Fibroblast of lung (primary cell): ENCODE measurements around the gene PDE3A. TPM values are rescaled to one million over a fixed set of nuclear protein-coding genes. Genes with fewer than 3 reads are reported as not detected.

Source experiments
- DNase-seq, 2 donors: peaks; one replicate each; pipeline versions ENCODE4 v3.0.0 to v3.0.0-alpha.2; 2010; ENCODE audit warnings: low read depth in 2 of 2
- H2AFZ ChIP-seq: 2 replicates; pipeline ENCODE4 v1.5.1; 2012; ENCODE audit warnings: low read length, control low read depth, inconsistent platforms
- H3K27ac ChIP-seq: 2 replicates; pipeline ENCODE4 v1.5.1; 2011; ENCODE audit warnings: low read length, control low read depth; ENCODE audit not compliant: insufficient read depth
- H3K27me3 ChIP-seq: 2 replicates; pipeline ENCODE4 v1.5.1; 2011; ENCODE audit warnings: mild to moderate bottlenecking, low read length; ENCODE audit not compliant: control insufficient read depth, insufficient read depth
- H3K36me3 ChIP-seq: 2 replicates; pipeline ENCODE4 v1.5.1; 2011; ENCODE audit warnings: low read length; ENCODE audit not compliant: control insufficient read depth, insufficient read depth
- H3K4me1 ChIP-seq: 2 replicates; pipeline ENCODE4 v1.5.1; 2011; ENCODE audit warnings: low read length; ENCODE audit not compliant: control insufficient read depth, insufficient read depth; ENCODE audit errors: extremely low read depth
- H3K4me2 ChIP-seq: 2 replicates; pipeline ENCODE4 v1.5.1; 2011; ENCODE audit warnings: low read length, control low read depth; ENCODE audit not compliant: insufficient read depth; ENCODE audit errors: extremely low read depth
- H3K4me3 ChIP-seq, 4 experiments: fragments of 200-600 bp in 1 of 4; sonication (generic) in 1 of 4; replicated peaks in 1 of 4; 2 replicates each; pipeline ENCODE4 v1.5.1; 2011 to 2016; ENCODE audit warnings: low read length in 4 of 4, low read depth in 3 of 4, mild to moderate bottlenecking in 3 of 4, control low read depth in 2 of 4, inconsistent platforms in 1 of 4, mixed read lengths in 1 of 4; ENCODE audit not compliant: insufficient read depth in 1 of 4; ENCODE audit errors: control extremely low read depth in 1 of 4
- H3K79me2 ChIP-seq: 2 replicates; pipeline ENCODE4 v1.5.1; 2012; ENCODE audit warnings: mild to moderate bottlenecking, low read length, inconsistent platforms; ENCODE audit not compliant: control insufficient read depth, insufficient read depth
- H3K9ac ChIP-seq: 2 replicates; pipeline ENCODE4 v1.5.1; 2011; ENCODE audit warnings: mild to moderate bottlenecking, low read length, control low read depth; ENCODE audit not compliant: insufficient read depth
- H3K9me3 ChIP-seq: 2 replicates; pipeline ENCODE4 v1.5.1; 2012; ENCODE audit warnings: low read depth, low read length; ENCODE audit not compliant: control insufficient read depth, insufficient read depth
- H4K20me1 ChIP-seq: 2 replicates; pipeline ENCODE4 v1.5.1; 2011; ENCODE audit warnings: low read length; ENCODE audit not compliant: control insufficient read depth, insufficient read depth; ENCODE audit errors: extremely low read depth
- CTCF ChIP-seq, 2 donors: IDR thresholded peaks in 1 of 2; conservative IDR thresholded peaks in 1 of 2; 1 replicate in 1 of 2; 2 replicates in 1 of 2; pipeline ENCODE4 v1.5.1; 2011 to 2012; ENCODE audit warnings: low read length in 2 of 2, control low read depth in 1 of 2, inconsistent platforms in 1 of 2, low read depth in 1 of 2, mild to moderate bottlenecking in 1 of 2
- EZH2 ChIP-seq: IDR thresholded peaks from 2 replicates; pipeline ENCODE4 v1.5.1; 2012; ENCODE audit warnings: low read length, control low read depth, mild to moderate bottlenecking; ENCODE audit errors: missing control alignments
- polyA plus RNA-seq, 2 donors: library from polyadenylated mRNA; depleted of rRNA in 1 of 2; stranded (reverse) in 1 of 2; unstranded in 1 of 2; fragments of >200 nt; gene quantifications; 2 replicates each; pipeline ENCODE4 v1.2.1, GENCODE V29; 2011 to 2012; ENCODE audit warnings: missing spikeins in 1 of 2
- total RNA-seq: library from RNA; depleted of rRNA; stranded (reverse); fragments of >200 nt; gene quantifications from 2 replicates; pipeline ENCODE4 v1.2.1, GENCODE V29; 2014

PDE3A gene
- total and polyA plus RNA-seq, 2 donors (not counting 1 experiment from before 2014, with no cell fraction given) = 0.17 to 2.7 TPM

GRCh38 chr12:20490213-20490612 is 121.9 kb downstream of the PDE3A start:
- H4K20me1 ChIP-seq = no peaks in the 10 kb centered on the region
- no peak overlapping the region for H2AFZ ChIP-seq
- DNase-seq = peak in 1 of 2 donors; percentile 39
- H3K36me3 ChIP-seq = no peaks in the 10 kb centered on the region
- no peak overlapping the region for H3K9ac ChIP-seq
- H3K4me2 ChIP-seq = no peak overlapping the region
- no peaks in the 10 kb centered on the region for H3K9me3 ChIP-seq
- H3K4me3 ChIP-seq = no peak overlapping the region
- no peak for TF ChIP-seq CTCF (conservative IDR thresholded peaks at IDR 0.05 in 1 of 2, IDR thresholded peaks at IDR 0.05 in 1 of 2; ENCODE audit: low read depth in 1 of 2, low read length in 2 of 2)
- TF ChIP-seq EZH2 = no peak
- H3K27ac ChIP-seq = no peak overlapping the region
- no peaks in the 10 kb centered on the region for H3K27me3 ChIP-seq
- no peaks in the 10 kb centered on the region for H3K79me2 ChIP-seq
- H3K4me1 ChIP-seq = peaks cover 11% of the 10 kb centered on the region

GRCh38 chr12:20491290-20491689 is 123.0 kb downstream of the PDE3A start:
- Histone ChIP-seq H4K20me1 (no peaks in the 10 kb centered on the region), H3K27ac (no peak overlapping the region), H3K79me2 (no peaks in the 10 kb centered on the region), H3K4me2 (no peak overlapping the region), H3K27me3 (no peaks in the 10 kb centered on the region), H2AFZ (no peak overlapping the region), H3K9me3 (no peaks in the 10 kb centered on the region), H3K9ac (no peak overlapping the region), H3K36me3 (no peaks in the 10 kb centered on the region), H3K4me1 (peaks cover 11% of the 10 kb centered on the region), H3K4me3 (no peak overlapping the region)
- no peak for DNase-seq
- TF ChIP-seq EZH2 = no peak
- no peak for TF ChIP-seq CTCF (conservative IDR thresholded peaks at IDR 0.05 in 1 of 2, IDR thresholded peaks at IDR 0.05 in 1 of 2; ENCODE audit: low read depth in 1 of 2, low read length in 2 of 2)

GRCh38 chr12:20492251-20492760 is 124.0 kb downstream of the PDE3A start:
- Histone ChIP-seq H3K4me2 (no peak overlapping the region), H3K36me3 (no peaks in the 10 kb centered on the region), H3K79me2 (no peaks in the 10 kb centered on the region), H3K4me1 (peaks cover 9% of the 10 kb centered on the region), H3K27ac (no peak overlapping the region), H3K9me3 (no peaks in the 10 kb centered on the region), H4K20me1 (no peaks in the 10 kb centered on the region), H2AFZ (no peak overlapping the region), H3K27me3 (no peaks in the 10 kb centered on the region), H3K4me3 (no peak overlapping the region), H3K9ac (no peak overlapping the region)
- TF ChIP-seq CTCF (conservative IDR thresholded peaks at IDR 0.05 in 1 of 2, IDR thresholded peaks at IDR 0.05 in 1 of 2; ENCODE audit: low read depth in 1 of 2, low read length in 2 of 2) = no peak
- TF ChIP-seq EZH2 = no peak
- DNase-seq = peak; percentile 25 to 69
